GM12801 (cell line): ENCODE data around the gene HAT1.

Experiments
- TF ChIP-seq, protein P1 (sequence below): IDR thresholded peaks from one replicate; pipeline ENCODE4 v1.5.1; 2011; ENCODE audit warnings: control low read depth; ENCODE audit not compliant: insufficient read length; ENCODE audit errors: extremely low read depth

The HAT1 gene

DNA sequence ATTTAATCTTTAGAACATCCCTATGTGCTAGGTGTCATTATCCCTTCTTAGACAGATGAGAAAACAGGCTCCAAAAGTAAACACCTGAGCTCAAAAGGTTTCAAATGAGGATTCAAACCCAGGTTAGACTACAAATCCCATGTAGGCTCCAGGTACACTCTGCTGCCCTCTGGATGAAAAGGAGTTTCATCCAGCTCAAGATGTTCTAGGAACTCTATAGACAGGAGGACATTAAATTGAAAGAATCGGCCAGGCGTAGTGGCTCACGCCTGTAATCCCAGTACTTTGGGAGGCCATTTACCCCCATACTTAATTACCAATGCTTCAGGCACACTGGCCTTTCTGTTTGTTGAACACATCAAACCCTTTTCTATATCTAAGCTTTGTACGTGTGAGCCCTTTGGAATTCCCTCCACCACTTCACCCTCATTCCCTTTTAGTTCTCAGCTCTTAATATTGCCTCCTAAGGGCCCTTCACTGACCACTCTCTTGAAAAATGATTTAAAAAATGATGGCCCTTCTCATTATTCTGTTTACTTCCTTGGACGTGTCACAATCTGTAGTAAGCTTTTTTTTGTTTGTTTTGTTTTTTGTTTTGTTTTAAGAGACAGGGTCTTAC lies 38.9 kb upstream of the HAT1 start:
- TF ChIP-seq, protein P1, sequence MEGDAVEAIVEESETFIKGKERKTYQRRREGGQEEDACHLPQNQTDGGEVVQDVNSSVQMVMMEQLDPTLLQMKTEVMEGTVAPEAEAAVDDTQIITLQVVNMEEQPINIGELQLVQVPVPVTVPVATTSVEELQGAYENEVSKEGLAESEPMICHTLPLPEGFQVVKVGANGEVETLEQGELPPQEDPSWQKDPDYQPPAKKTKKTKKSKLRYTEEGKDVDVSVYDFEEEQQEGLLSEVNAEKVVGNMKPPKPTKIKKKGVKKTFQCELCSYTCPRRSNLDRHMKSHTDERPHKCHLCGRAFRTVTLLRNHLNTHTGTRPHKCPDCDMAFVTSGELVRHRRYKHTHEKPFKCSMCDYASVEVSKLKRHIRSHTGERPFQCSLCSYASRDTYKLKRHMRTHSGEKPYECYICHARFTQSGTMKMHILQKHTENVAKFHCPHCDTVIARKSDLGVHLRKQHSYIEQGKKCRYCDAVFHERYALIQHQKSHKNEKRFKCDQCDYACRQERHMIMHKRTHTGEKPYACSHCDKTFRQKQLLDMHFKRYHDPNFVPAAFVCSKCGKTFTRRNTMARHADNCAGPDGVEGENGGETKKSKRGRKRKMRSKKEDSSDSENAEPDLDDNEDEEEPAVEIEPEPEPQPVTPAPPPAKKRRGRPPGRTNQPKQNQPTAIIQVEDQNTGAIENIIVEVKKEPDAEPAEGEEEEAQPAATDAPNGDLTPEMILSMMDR: no peak

DNA sequence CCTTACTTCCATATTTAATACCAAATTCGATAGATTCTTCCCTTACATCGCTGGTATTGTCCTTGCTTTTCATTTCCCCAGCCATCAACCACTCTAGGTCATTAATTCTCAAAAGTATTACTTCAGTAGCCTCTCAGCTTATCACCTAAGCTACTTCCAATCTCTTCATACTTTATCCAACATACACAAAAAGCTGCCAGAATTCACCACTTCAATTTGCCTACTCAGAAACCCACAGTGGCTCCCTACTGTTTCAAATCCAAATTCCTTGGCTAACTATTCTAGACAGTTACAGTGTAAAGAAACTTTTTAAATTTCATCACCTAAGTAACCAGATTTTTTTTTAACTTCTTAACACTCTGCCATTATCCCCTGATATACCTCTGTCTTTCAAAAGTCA lies 32.9 kb upstream of the HAT1 start:
- TF ChIP-seq, protein P1: no peak

DNA sequence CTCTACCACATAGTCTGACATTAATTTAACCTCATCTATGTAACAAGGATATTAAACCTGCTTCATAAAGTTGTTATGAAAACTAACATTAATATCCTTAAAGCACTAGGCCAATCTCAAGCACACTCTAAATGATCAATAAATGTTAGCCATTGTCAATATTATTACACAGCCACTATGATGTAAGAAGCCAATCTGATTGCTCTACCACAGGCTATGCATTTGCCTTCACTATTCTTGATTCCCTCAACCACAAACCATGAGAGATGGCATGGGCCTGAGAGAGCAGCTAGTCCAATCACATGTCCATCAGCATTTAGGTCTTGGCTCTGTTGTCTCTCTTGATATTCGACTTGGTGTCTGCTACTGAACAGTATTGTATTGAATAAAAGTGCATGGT lies 32.5 kb upstream of the HAT1 start:
- TF ChIP-seq, protein P1: no peak

DNA sequence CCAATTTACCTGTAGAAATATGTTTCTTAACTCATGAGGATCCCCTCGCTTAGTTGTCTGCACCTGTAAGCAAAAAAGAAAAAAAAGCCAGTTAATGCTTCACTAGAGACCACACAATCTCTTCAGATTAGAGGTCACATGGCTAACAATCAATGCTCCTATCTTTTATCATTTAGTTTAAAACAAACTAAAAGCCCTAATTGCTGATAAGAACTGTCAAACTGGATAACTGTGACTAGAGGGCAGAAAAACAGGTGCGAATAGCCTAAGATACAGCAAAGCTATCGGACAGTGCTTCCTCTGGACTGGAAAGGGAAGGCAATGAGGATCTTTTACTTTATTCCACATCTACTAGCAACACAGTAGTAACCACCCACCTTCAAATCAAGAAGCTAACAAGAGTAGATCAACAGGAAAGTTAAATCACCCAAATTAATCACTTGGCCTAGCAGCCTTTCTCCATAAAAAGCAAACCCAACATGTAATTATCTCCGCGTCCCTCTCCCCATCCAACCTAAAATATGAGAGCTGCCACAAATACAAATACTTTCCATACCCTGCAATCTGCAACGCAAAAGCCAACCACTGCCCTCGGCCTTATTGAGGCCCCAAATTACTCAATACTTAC lies 29.0 kb upstream of the HAT1 start:
- TF ChIP-seq, protein P1: no peak

DNA sequence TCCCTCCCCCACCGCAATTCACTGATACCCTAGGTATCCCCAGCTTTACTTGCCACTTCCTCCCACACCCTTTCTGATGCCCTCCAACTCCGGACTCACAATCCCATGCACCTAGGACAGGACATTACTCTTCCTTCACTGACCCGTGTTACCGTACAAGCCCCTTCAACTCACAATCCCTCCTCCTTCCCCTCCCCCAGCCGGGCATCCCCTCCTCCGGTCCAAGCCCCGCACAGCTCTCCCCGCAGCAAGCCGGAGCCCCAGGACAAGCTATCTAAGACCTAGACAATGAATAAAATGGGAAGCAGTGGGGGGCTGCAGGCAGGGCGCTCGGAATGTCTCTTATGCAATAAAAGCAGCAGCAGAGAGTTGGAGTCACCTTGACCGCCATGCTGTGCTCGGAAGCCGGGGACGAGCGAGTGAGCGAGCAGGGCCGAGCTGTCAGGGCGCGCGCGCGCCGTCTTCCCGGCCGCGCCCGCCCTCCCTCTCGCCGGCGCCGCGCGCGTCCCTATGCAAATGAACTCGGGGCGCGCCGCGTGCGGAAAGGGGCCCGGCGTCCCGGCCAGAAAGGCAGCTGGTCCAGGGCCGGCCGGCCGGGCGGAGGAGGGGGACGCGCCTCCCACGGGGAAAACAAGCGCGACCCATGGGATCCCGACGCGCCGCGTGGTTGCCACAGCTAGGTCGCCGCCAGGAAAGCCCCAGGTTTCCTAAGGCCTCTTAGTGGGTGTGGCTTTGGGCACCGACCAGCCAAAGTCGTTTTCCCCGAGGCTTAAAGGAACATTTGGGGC lies 28.2 kb upstream of the HAT1 start, which contains the start of gene SLC25A12:
SLC25A12 (minus strand) TSS at position 421 of the 788 bp plus-strand sequence; CDS start at position 391, 30 bp downstream.
- TF ChIP-seq, protein P1: no peak

DNA sequence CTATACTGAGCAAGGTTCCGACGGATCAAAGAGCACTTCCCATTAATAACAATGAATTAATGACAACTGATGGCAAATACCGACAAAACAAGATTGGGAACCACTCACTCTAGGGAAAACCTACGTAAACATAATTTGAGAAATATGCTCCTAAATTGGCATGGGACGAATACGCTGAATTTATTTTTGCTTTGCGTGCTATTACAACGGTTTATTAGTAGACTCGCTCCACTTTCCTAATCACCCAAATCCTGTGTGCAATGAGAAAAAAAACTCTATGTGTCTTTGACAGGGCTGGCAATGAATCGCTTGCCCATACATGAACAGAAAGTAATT lies 27.7 kb upstream of the HAT1 start:
- TF ChIP-seq, protein P1: no peak

DNA sequence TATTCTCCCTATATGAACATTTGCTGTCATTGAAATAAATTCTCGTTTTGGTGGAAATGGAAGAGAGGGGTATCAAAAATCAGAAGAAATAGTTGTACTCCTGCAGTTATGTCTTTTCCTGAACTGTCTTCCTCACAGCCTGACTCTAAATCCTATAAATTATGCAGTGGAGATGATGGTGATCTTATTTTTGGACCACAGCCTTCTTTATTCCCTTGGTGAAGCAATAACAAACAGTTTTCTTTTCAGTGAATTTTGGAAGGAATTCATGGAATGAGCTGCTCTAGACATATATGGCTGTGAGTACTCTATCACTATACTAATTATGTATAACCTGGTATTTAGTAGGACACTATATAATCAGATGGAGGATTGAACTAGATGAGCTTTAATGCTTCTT lies 26.5 kb upstream of the HAT1 start:
- TF ChIP-seq, protein P1: no peak
